Uterus (tissue), 2 donors: Measurements from ENCODE around the gene VWA8.

Experiments
- POLR2A ChIP-seq, 2 donors: fragments of 450-650 bp; IDR thresholded peaks; one replicate each; pipeline ENCODE4 v1.6.1; 2016; ENCODE audit warnings: antibody characterized with exemption in 2 of 2, mild to moderate bottlenecking in 1 of 2, moderate library complexity in 1 of 2
- TF ChIP-seq, protein P1 (sequence below), 4 experiments: fragments of 200-600 bp in 2 of 4; fragments of 450-650 bp in 2 of 4; sonication (generic) in 2 of 4; IDR thresholded peaks; one replicate each; pipeline ENCODE4 v1.5.1; 2016 to 2019; ENCODE audit warnings: antibody characterized with exemption in 4 of 4, mild to moderate bottlenecking in 2 of 4, moderate library complexity in 1 of 4

DNA sequence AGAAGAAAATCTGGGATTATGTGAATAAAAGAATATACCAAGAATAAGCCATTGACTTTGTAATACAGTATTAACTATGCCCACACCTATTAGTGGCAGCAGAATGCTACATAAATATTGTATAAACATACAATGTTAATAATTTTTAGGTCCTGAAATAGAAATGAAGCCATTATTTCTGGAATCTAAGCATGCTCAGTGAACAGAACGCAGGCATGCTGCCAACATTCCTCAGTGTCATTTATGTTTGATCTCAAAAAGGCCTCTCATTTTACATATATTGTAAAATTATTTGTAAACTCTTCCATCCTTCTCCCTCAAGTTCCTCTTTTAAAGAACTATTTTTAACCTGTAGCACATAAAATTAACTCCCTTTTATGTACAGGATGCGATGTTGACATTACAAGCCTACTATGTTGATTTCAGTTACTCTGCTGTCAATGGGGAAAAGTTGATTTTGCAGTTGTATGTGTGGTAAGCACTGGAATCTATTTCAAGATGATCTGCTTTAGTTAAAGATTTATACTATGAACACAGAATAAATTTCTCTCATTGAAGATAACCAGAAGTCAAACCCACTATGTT is 118.8 kb downstream of the VWA8 start:
- TF ChIP-seq, protein P1, sequence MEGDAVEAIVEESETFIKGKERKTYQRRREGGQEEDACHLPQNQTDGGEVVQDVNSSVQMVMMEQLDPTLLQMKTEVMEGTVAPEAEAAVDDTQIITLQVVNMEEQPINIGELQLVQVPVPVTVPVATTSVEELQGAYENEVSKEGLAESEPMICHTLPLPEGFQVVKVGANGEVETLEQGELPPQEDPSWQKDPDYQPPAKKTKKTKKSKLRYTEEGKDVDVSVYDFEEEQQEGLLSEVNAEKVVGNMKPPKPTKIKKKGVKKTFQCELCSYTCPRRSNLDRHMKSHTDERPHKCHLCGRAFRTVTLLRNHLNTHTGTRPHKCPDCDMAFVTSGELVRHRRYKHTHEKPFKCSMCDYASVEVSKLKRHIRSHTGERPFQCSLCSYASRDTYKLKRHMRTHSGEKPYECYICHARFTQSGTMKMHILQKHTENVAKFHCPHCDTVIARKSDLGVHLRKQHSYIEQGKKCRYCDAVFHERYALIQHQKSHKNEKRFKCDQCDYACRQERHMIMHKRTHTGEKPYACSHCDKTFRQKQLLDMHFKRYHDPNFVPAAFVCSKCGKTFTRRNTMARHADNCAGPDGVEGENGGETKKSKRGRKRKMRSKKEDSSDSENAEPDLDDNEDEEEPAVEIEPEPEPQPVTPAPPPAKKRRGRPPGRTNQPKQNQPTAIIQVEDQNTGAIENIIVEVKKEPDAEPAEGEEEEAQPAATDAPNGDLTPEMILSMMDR (IDR thresholded peaks at IDR 0.05): no peak
- TF ChIP-seq POLR2A (IDR thresholded peaks at IDR 0.05): no peak
